ENCODE measurements around the gene RDX.
"Not testable (repeated sequence)": the region's sequence is repeated elsewhere in the genome, so short reads cannot be mapped to it uniquely, and the experiment has no call there.

Gene RDX

DNA sequence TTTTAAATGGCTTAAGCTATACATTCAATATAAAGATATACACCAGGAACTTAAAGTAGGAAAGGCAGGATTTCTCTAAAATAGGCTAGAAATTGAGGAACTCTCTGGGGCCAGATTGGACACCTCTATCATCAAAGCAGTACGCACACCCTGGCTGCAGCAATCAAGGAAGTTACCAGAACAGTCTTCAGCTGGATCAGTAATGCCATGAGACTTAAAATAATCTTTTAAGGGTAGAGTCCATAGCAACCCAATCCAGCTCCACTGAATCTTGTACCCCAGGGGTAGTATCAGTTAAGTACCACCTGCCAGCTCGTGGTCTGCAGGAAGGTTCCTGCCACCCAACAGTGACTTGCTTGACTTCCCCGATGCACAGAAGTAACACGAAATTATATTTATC lies 3.0 kb downstream of the RDX start:
- peaks cover 17% of the 10 kb centered on the region for H3F3A ChIP-seq (ENCODE audit: insufficient read depth, low read length)
- H2AFZ ChIP-seq (ENCODE audit: low read length) = no peak overlapping the region
- no peak for DNase-seq
- TF ChIP-seq, protein P1, sequence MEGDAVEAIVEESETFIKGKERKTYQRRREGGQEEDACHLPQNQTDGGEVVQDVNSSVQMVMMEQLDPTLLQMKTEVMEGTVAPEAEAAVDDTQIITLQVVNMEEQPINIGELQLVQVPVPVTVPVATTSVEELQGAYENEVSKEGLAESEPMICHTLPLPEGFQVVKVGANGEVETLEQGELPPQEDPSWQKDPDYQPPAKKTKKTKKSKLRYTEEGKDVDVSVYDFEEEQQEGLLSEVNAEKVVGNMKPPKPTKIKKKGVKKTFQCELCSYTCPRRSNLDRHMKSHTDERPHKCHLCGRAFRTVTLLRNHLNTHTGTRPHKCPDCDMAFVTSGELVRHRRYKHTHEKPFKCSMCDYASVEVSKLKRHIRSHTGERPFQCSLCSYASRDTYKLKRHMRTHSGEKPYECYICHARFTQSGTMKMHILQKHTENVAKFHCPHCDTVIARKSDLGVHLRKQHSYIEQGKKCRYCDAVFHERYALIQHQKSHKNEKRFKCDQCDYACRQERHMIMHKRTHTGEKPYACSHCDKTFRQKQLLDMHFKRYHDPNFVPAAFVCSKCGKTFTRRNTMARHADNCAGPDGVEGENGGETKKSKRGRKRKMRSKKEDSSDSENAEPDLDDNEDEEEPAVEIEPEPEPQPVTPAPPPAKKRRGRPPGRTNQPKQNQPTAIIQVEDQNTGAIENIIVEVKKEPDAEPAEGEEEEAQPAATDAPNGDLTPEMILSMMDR (IDR thresholded peaks at IDR 0.05; ENCODE audit: low read length) = no peak
- TF ChIP-seq EZH2 (optimal IDR thresholded peaks at IDR 0.05; ENCODE audit: low read depth, low read length) (no peak), EZH2phosphoT487 (IDR thresholded peaks at IDR 0.05; ENCODE audit: low read length) (no peak)
- H3K4me1 ChIP-seq (ENCODE audit: low read length) = peaks cover 13% of the 10 kb centered on the region; the same call in 1 of the 2 replicates
- H3K79me2 ChIP-seq (ENCODE audit: low read length) = peaks cover 77% of the 10 kb centered on the region
- no peak overlapping the region for H3K27ac ChIP-seq (ENCODE audit: low read length)
- no peak overlapping the region for H3K4me3 ChIP-seq (ENCODE audit: low read length)
- no peak overlapping the region for H3K9ac ChIP-seq (ENCODE audit: low read length)
- no peaks in the 10 kb centered on the region for H3K9me3 ChIP-seq (replicated peaks; ENCODE audit: insufficient read depth, low read length)
- H3K4me2 ChIP-seq (ENCODE audit: low read depth, low read length) = no peak overlapping the region
- no peaks in the 10 kb centered on the region for H3K9me2 ChIP-seq (replicated peaks; ENCODE audit: insufficient read depth, low read length)
- no peaks in the 10 kb centered on the region for H3K36me3 ChIP-seq (replicated peaks; ENCODE audit: insufficient read depth, low read length)
- no peaks in the 10 kb centered on the region for H3K27me3 ChIP-seq (replicated peaks; ENCODE audit: insufficient read depth, low read length)
- no peaks in the 10 kb centered on the region; the same call in none of the 2 replicates for H4K20me1 ChIP-seq (ENCODE audit: insufficient read depth, low read length)

DNA sequence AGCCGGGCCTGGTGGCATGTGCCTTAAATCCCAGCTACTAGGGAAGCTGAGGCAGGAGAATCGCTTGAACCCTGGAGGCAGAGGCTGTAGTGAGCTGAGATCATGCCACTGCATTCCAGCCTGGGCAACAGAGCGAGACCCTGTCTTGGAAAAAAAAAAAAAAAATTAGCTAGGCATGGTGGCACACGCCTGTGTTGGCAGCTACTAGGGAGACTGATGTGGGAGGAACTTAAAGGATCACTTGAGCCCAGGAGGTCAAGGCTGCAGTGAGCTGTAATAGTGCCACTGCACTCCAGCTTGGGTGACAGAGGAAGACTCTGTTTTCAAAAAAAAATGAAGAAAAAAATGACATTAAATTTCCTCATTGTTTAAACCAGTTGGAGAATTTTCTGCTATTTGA lies 4.3 kb downstream of the RDX start:
- not testable (repeated sequence) for H3K9ac ChIP-seq (ENCODE audit: low read length); H3K27me3 ChIP-seq (replicated peaks; ENCODE audit: insufficient read depth, low read length); H3K4me2 ChIP-seq (ENCODE audit: low read depth, low read length); H2AFZ ChIP-seq (ENCODE audit: low read length); DNase-seq; H3K9me3 ChIP-seq (replicated peaks; ENCODE audit: insufficient read depth, low read length); H3K4me3 ChIP-seq (ENCODE audit: low read length); H4K20me1 ChIP-seq (ENCODE audit: insufficient read depth, low read length); H3K36me3 ChIP-seq (replicated peaks; ENCODE audit: insufficient read depth, low read length); H3K27ac ChIP-seq (ENCODE audit: low read length); H3K9me2 ChIP-seq (replicated peaks; ENCODE audit: insufficient read depth, low read length)
- H3F3A ChIP-seq (ENCODE audit: insufficient read depth, low read length) = peaks cover 11% of the 10 kb centered on the region
- peaks cover 89% of the 10 kb centered on the region for H3K79me2 ChIP-seq (ENCODE audit: low read length)
- H3K4me1 ChIP-seq (ENCODE audit: low read length) = peaks cover 24% of the 10 kb centered on the region

DNA sequence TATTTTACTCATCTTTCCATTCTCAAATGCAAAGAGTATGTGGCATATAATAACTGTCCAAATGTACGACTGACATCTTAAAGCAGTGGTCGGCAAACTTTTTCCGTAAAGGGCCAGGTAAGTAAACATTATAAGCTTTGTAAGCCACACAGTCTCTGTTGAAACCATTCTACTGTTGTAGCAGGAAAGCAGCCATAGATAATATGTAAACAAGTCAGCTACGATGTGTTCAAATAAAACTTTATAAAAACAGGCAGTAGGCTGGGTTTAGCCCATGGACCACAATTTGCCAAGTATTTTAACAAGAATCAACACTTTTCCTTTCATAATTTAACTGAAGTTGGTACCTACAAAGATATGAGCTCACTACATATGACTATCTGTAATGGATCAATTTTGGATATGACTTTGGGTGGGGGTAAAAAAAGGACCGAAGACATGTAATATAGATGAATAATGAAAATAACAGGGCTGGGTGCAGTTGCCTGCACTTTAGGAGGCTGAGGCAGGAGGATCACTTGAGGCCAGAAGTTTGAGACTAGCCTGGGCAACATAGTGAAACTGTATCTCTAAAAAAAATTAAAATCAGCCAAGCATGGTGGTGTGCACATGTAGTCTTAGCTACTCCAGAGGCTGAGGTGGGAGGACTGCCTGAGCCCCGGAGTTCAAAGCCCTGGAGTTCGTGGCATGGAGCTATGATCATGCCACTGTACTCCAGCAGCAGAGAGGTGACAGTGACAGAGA lies 5.7 kb downstream of the RDX start:
- H3K27ac ChIP-seq (ENCODE audit: low read length) = no peak overlapping the region
- H3K4me1 ChIP-seq (ENCODE audit: low read length) = peaks cover 24% of the 10 kb centered on the region
- no peaks in the 10 kb centered on the region for H3K9me2 ChIP-seq (replicated peaks; ENCODE audit: insufficient read depth, low read length)
- no peaks in the 10 kb centered on the region for H3K36me3 ChIP-seq (replicated peaks; ENCODE audit: insufficient read depth, low read length)
- H4K20me1 ChIP-seq (ENCODE audit: insufficient read depth, low read length) = peaks cover 7% of the 10 kb centered on the region
- TF ChIP-seq EZH2phosphoT487 (IDR thresholded peaks at IDR 0.05; ENCODE audit: low read length) (no peak), EZH2 (optimal IDR thresholded peaks at IDR 0.05; ENCODE audit: low read depth, low read length) (no peak)
- TF ChIP-seq, protein P1 (IDR thresholded peaks at IDR 0.05; ENCODE audit: low read length) = no peak
- peaks cover 100% of the 10 kb centered on the region for H3K79me2 ChIP-seq (ENCODE audit: low read length)
- H3K9ac ChIP-seq (ENCODE audit: low read length) = no peak overlapping the region
- no peaks in the 10 kb centered on the region for H3K27me3 ChIP-seq (replicated peaks; ENCODE audit: insufficient read depth, low read length)
- no peaks in the 10 kb centered on the region for H3K9me3 ChIP-seq (replicated peaks; ENCODE audit: insufficient read depth, low read length)
- no peak for DNase-seq
- H3K4me2 ChIP-seq (ENCODE audit: low read depth, low read length) = no peak overlapping the region
- H3K4me3 ChIP-seq (ENCODE audit: low read length) = no peak overlapping the region
- H3F3A ChIP-seq (ENCODE audit: insufficient read depth, low read length) = peaks cover 4% of the 10 kb centered on the region; the same call in 1 of the 2 replicates
- H2AFZ ChIP-seq (ENCODE audit: low read length) = no peak overlapping the region

DNA sequence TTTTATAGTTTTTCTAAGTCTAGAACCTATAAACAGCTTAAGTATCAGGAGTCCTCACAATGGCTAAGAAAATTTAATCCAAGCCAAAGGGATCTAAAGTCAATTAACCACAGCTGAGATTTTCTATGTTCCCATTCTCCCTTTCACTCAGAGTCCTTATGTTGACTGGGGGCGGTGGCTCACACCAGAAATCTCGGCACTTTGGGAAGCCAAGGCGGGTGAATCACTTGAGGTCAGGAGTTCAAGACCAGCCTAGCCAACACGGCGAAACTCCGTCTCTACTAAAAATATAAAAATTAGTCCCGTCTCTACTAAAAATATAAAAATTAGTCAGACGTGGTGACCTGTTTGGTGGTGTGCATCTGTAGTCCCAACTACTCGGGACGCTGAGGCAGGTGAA lies 6.9 kb downstream of the RDX start:
- Histone ChIP-seq H4K20me1 (ENCODE audit: insufficient read depth, low read length) (peaks cover 7% of the 10 kb centered on the region), H3K9ac (ENCODE audit: low read length) (no peak overlapping the region), H3K4me2 (ENCODE audit: low read depth, low read length) (no peak overlapping the region), H3K36me3 (replicated peaks; ENCODE audit: insufficient read depth, low read length) (no peaks in the 10 kb centered on the region), H3K27me3 (replicated peaks; ENCODE audit: insufficient read depth, low read length) (no peaks in the 10 kb centered on the region), H3K9me2 (replicated peaks; ENCODE audit: insufficient read depth, low read length) (no peaks in the 10 kb centered on the region), H3K79me2 (ENCODE audit: low read length) (peaks cover 100% of the 10 kb centered on the region), H2AFZ (ENCODE audit: low read length) (no peak overlapping the region), H3K27ac (ENCODE audit: low read length) (no peak overlapping the region), H3F3A (ENCODE audit: insufficient read depth, low read length) (no peaks in the 10 kb centered on the region), H3K9me3 (replicated peaks; ENCODE audit: insufficient read depth, low read length) (no peaks in the 10 kb centered on the region), H3K4me3 (ENCODE audit: low read length) (no peak overlapping the region), H3K4me1 (ENCODE audit: low read length) (peaks cover 19% of the 10 kb centered on the region)
- no peak for DNase-seq
- TF ChIP-seq, protein P1 (IDR thresholded peaks at IDR 0.05; ENCODE audit: low read length) = no peak
- TF ChIP-seq EZH2phosphoT487 (IDR thresholded peaks at IDR 0.05; ENCODE audit: low read length) (no peak), EZH2 (optimal IDR thresholded peaks at IDR 0.05; ENCODE audit: low read depth, low read length) (no peak)
